HG02798 (cell line): ENCODE results near the gene MACROH2A1.

ENCODE experiments used
- ATAC-seq: cut with Tn5 transposase; IDR thresholded peaks from one replicate; pipeline ENCODE4 v1.9.1; 2021; ENCODE audit warnings: mild to moderate bottlenecking; ENCODE audit not compliant: unreplicated experiment, poor library complexity

MACROH2A1 gene

GRCh38 chr5:135357685-135358084 lies 41.3 kb downstream of the MACROH2A1 start:
- no peak for ATAC-seq

- no peak for ATAC-seq
These were observed 42.3 kb downstream of the MACROH2A1 start for GRCh38 chr5:135356522-135357318.

GRCh38 chr5:135355169-135355568 lies 43.9 kb downstream of the MACROH2A1 start:
- ATAC-seq: no peak

GRCh38 chr5:135353952-135354721 lies 44.9 kb downstream of the MACROH2A1 start:
- no peak for ATAC-seq

- ATAC-seq: no peak
These were observed 48.5 kb downstream of the MACROH2A1 start for GRCh38 chr5:135350536-135350935.

- no peak for ATAC-seq
These were observed 49.1 kb downstream of the MACROH2A1 start for GRCh38 chr5:135349886-135350285.

- ATAC-seq: no peak
These were observed 49.6 kb downstream of the MACROH2A1 start for GRCh38 chr5:135349451-135349850.

GRCh38 chr5:135348918-135349317 lies 50.1 kb downstream of the MACROH2A1 start:
- ATAC-seq: no peak

- no peak for ATAC-seq
These were observed 51.6 kb downstream of the MACROH2A1 start for GRCh38 chr5:135347392-135347791.

- no peak for ATAC-seq
These were observed 52.9 kb downstream of the MACROH2A1 start for GRCh38 chr5:135345956-135346731.

GRCh38 chr5:135344349-135344748 lies 54.7 kb downstream of the MACROH2A1 start:
- no peak for ATAC-seq

GRCh38 chr5:135343413-135343812 lies 55.6 kb downstream of the MACROH2A1 start:
- ATAC-seq: no peak

GRCh38 chr5:135342551-135342875 lies 56.5 kb downstream of the MACROH2A1 start:
- no peak for ATAC-seq

- ATAC-seq: no peak
These were observed 57.1 kb downstream of the MACROH2A1 start for GRCh38 chr5:135341696-135342550.

GRCh38 chr5:135341016-135341666 lies 57.9 kb downstream of the MACROH2A1 start:
- no peak for ATAC-seq

GRCh38 chr5:135340568-135340967 lies 58.5 kb downstream of the MACROH2A1 start:
- ATAC-seq: no peak

- no peak for ATAC-seq
These were observed 59.4 kb downstream of the MACROH2A1 start for GRCh38 chr5:135339623-135340022.

GRCh38 chr5:135339189-135339588 lies 59.8 kb downstream of the MACROH2A1 start:
- no peak for ATAC-seq

- no peak for ATAC-seq
These were observed 62.0 kb downstream of the MACROH2A1 start for GRCh38 chr5:135337064-135337463.
